ENCODE results near the gene GTF3C2.

Gene GTF3C2

DNA sequence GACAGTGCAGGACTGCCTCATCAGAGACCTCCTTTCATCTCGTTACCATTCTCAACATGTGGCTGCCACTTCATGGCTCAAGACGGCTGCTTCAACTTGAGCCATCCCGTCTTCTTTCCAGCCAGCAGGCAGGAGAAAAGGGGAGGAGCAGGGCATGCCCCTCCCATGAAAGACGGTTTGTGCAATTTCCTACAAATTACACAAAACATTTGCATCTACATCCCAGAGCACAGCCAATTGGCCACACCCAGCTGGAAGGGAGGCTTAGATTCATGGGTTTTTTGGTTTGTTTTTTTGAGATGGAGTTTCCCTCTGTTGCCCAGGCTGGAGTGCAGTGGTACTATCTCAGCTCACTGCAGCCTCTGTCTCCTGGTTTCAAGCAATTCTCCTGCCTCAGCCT, 60.1 kb downstream of the GTF3C2 start:
- DNase-seq (ENCODE audit: low read depth), result no peak

DNA sequence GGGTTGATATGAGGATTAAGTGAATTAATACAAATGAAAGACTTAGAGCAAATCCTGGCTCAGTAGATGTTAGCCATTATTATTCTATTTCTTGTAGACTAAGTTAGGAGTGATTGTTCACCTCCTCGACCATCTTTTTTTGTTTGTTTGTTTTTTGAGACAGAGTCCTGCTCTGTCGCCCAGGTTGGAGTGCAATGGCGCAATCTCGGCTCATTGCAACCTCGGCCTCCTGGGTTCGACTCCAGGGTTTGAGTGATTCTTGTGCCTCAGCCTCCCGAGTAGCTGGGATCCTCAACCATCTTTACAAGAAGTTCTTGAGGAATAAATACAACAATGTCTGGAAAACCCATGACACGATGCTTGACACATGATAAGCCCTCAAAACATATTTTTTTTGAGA, 61.6 kb downstream of the GTF3C2 start:
- no peak for DNase-seq (ENCODE audit: low read depth)

DNA sequence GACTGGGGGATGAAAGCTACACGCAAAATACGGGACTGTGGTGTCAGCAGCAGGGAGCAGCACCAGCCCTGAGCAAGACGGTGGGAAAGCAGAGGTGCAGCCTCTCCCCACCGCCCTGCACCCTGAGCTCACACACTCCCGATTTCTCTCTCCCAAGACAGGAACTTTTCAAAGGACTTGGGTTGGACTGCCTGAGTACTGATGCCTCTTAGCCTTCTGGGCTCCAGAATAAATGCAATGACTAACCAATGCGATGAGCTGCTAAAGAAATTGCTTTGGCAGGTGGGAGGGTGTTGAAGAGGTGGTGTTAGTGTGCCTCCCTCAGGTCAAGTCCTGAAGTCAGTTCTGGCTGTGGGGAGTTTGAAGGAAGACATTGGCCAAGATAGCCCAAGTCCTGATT, 64.7 kb downstream of the GTF3C2 start:
- no peak for DNase-seq (ENCODE audit: low read depth)

DNA sequence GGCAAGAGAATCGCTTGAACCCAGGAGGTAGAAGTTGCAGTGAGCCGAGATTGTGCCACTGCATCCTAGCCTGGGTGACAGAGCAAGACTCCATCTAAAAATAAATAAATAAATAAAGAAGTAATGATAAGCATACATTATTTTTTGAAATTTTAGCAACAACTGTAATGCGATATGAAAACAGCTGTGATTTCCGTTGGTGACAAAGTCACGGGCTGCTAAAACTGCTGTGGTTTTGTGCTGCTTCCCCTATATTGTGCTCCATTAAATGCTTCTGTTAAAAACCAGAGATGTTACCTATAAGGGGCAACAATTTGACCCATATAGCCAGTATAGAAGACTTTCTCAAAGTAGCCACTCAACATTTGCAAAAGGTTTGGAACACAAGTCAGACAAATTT, 66.0 kb downstream of the GTF3C2 start:
- no peak for DNase-seq (ENCODE audit: low read depth)

DNA sequence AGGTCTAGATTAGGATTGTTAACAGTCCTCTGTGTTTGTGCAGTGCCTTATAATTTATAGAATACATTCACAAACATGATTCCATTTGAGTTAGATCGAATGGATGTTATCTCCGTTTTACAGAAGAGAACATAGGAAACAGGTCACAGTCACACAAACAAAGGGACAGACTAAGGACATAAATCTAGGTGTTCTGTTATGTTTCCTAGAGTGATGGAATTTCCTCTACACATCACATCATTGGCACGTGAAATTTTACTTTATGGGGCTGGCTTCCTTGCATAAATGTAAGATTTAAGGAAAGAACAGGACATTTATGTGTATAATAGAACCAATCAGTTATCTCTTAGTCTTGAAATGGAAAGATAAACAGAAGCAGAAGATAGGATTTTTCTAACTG, 68.0 kb downstream of the GTF3C2 start:
- no peak for DNase-seq (ENCODE audit: low read depth)

DNA sequence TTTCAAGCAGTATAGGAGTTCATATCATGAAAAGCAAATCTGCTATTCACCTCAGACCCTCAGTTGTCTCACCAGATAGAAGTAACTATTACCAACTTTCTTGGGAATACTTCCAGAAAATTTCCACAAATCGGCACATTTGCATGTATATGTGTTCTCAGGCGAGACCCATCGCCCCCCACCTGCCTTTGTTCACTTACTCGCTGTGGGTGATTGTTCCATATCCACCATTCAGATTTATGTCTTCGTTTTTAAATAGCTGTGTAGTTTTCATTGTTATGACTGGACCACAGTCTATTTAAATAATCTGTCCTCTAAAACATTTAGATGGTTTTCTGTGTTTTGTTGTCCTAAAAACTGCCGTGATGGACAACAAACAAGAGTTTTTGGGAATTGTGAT, 71.1 kb downstream of the GTF3C2 start:
- DNase-seq (ENCODE audit: low read depth), result no peak

DNA sequence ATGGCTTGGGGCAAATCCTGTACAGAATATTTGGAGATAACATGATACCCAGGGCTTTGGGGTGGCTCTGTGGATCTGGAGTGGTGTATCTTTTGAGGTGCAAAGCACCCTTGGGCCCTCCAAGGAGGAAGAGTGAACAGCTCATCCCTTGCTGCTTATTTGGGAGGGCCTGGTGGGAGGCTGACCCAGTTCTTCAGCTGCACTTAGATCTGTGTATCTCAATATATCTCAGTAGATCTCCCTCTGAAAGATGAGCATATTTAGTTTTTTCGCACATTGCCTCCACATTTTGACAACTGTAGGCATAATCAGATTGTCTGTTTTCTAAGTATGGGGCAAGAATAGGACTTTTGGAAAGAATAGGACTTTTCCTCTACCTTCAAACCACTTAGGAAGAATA, 71.6 kb downstream of the GTF3C2 start:
- DNase-seq (ENCODE audit: low read depth), result no peak

DNA sequence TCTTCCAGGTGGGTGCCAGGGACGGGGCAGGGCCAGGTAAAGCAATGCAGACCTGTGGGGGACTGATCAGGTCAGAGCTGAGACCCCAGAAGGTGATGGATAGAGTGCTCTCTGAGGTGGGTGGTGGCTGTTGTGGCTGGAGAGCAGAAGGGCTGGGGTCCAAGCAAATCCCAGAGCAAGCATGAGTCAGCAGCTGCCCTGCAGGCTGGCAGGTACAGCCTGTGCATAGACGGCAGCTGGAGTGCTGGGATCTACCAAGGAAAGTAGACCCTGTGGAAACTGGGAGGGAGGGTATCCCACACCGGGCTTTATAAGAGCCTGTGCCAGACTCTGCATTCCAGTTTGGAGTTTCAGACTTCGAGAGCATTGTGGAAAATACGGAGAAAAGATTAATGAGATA, 73.7 kb downstream of the GTF3C2 start:
- DNase-seq (ENCODE audit: low read depth), result no peak

DNA sequence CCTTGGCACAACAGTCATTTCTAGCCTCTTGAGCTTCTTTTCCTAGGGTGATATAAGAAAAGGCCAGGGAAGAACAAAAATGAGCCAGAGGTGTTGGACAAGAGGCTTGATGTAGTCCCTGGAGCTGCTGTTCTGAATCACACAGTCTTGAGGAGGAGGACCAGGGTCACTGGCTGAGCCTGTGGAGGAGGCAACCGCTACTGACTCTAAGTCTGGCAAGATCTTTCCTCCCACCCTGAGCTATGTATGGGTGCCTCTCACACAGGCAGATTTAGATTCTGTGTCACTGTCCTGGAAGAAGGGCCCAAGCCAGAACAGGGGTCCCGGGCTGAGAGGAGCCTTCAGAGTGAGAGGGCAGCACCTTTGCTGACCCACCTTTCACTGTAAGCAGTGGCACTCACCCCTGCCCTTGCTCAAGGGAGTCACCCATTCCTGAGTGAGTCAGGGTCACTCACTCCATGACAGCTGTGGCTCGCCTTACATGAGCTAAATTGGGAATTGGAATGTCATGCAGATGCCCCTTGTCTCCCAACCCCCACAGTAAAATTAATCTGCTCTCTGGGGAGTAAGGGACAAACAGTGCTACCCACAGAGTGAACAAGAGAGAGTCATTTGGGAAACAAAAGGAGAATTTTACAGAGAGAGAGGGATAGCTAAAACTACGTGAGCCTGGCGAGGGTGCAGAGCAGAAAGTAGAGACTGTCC, 74.6 kb downstream of the GTF3C2 start, which contains the start of gene TRIM54:
TRIM54 (plus strand) TSS at position 575 of the 705 bp plus-strand sequence. CDS start 303 bp downstream, outside the sequence.
- DNase-seq (ENCODE audit: low read depth), result no peak

DNA sequence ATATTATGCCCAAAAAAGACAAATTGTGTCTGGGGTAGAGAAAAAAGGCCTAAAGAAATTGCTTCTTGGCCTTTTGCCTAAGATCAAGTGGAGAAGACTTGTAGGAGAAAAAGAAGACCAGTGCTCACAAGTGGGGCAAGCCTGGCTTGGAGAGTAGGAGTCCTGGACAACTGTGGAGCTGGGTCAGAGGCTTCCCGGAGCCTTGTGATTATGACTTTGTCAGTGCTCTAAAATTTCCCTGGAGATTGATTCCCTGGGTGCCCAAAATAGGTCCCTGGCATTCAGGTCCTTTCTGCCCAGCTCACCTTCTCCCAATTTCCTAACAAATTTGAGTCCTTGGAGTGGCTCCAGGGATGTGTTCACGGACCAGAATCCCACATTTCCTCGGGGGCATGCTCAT, 75.1 kb downstream of the GTF3C2 start:
- DNase-seq (ENCODE audit: low read depth), result no peak

DNA sequence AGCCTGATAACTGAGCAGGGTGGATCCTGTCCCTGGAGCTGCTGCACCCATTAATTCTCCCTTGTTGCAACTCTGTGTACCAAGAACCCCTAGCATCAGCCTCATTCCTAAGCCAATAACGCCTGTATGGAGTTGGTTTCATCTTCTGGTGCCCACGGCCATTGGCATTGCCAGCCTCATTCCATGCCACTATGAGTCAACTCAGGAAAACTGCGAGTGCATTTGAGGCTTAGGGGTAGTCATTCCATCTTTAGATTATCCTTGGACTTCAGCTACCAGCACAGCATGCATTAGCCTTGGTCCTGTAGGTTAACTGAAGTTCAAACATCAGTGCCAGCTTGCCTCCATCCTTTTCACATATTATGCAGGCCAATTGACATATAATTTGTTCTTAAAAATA, 75.7 kb downstream of the GTF3C2 start:
- DNase-seq (ENCODE audit: low read depth), result no peak

DNA sequence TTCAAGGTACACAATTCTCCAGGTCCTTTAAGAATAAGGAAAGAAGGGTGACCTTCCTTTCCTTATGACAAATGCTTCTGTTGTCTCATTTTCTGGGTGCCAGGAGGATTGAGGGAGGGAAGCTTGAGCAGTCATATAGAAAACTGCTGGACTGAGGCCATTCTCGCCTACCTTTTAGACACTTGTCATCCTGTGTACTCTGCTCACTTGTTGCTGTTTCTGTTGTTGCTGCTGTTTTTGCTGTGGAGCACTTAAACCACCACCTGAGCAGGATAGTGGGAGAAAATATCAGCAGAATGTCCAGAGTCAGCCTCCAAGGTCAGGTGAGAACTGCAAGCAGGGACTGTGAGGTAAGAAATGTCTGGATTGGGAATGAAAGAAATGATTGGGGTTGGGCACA, 78.6 kb downstream of the GTF3C2 start:
- DNase-seq (ENCODE audit: low read depth), result no peak
